ENCODE data around the gene DYSF.

DNA sequence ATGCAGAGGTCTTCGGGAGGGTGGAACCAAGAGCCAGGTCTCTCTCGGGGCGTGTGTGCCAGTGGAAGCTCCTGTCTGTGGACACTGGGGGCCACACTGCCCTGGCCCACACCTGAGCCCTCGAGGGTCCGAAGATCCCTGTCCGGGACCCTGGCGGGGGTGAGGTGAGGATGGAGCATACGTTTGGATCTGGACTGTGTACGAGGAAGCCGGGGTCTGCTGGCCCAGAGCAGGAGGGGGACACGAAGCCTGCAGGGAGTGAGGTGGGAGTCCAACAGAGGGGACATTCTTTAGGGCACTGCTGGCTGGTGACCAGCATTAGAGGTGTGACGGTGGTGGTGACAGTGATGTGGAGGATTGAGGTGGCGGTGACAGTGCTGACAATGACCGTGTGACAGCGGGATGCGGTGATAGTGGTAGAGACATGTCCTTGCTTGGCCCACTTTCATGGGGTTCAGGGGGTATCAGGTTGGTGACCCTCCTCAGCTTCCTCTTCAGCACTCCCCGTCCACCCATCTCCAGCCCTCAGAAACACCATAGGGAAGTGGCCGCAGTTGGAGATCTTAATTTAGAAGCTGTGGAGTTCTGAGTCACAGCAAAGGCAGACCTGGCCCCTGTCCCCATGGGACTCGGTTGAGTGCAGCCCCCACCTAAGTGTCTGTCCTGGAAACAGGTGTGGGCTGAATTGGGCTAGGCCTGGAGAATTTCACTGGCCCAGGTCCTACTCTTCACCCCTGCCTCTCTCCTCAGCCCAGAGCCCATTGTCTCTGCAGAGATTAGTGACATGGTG is 252.0 kb downstream of the DYSF start:
- TF ChIP-seq, protein P1, sequence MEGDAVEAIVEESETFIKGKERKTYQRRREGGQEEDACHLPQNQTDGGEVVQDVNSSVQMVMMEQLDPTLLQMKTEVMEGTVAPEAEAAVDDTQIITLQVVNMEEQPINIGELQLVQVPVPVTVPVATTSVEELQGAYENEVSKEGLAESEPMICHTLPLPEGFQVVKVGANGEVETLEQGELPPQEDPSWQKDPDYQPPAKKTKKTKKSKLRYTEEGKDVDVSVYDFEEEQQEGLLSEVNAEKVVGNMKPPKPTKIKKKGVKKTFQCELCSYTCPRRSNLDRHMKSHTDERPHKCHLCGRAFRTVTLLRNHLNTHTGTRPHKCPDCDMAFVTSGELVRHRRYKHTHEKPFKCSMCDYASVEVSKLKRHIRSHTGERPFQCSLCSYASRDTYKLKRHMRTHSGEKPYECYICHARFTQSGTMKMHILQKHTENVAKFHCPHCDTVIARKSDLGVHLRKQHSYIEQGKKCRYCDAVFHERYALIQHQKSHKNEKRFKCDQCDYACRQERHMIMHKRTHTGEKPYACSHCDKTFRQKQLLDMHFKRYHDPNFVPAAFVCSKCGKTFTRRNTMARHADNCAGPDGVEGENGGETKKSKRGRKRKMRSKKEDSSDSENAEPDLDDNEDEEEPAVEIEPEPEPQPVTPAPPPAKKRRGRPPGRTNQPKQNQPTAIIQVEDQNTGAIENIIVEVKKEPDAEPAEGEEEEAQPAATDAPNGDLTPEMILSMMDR (IDR thresholded peaks at IDR 0.05) = no peak
- TF ChIP-seq POLR2A (IDR thresholded peaks at IDR 0.05) = no peak
- TF ChIP-seq POLR2AphosphoS5 (IDR thresholded peaks at IDR 0.05) = no peak

All from transverse colon (tissue), 4 donors.